Measurements from ENCODE around the gene SLMAP. TPM values are rescaled to one million over a fixed set of nuclear protein-coding genes. Genes with fewer than 3 reads are reported as not detected.

SLMAP gene
- total and polyA plus RNA-seq, 10 donors = 7.8 to 77.3 (median 62.9) TPM

GRCh38 chr3:57919987-57920386, 163.9 kb downstream of the SLMAP start:
- no peaks in the 10 kb centered on the region for H3K27me3 ChIP-seq (replicated peaks in 1 of 7)
- H3K27ac ChIP-seq = no peak overlapping the region
- no peaks in the 10 kb centered on the region for H3K9me3 ChIP-seq
- intact Hi-C loops (cut with DNase I; ENCODE audit: low total_unique reads) = no loop called here
- no peaks in the 10 kb centered on the region for H3K4me1 ChIP-seq
- H3K36me3 ChIP-seq = peaks cover 2 to 100% (median 46%) of the 10 kb centered on the region in 6 donors
- DNase-seq = no peak
- TF ChIP-seq POLR2A (IDR thresholded peaks at IDR 0.05) = no peak
- no peak for TF ChIP-seq POLR2AphosphoS5 (IDR thresholded peaks at IDR 0.05)
- TF ChIP-seq CTCF (IDR thresholded peaks at IDR 0.05 in 8 of 11, conservative IDR thresholded peaks at IDR 0.05 in 3 of 11) = no peak
- no peak overlapping the region for H3K4me3 ChIP-seq

- Histone ChIP-seq H3K9me3 (no peaks in the 10 kb centered on the region), H3K27ac (no peak overlapping the region), H3K4me1 (no peaks in the 10 kb centered on the region), H3K27me3 (replicated peaks in 1 of 7) (no peaks in the 10 kb centered on the region), H3K4me3 (no peak overlapping the region), H3K36me3 (peaks cover 2 to 100% (median 45%) of the 10 kb centered on the region in 6 donors)
- DNase-seq = no peak
- intact Hi-C loops (cut with DNase I; ENCODE audit: low total_unique reads) = no loop called here
- TF ChIP-seq POLR2A (IDR thresholded peaks at IDR 0.05) (no peak), CTCF (IDR thresholded peaks at IDR 0.05 in 8 of 11, conservative IDR thresholded peaks at IDR 0.05 in 3 of 11) (no peak)
Measured at GRCh38 chr3:57923101-57923500, 167.0 kb downstream of the SLMAP start.

GRCh38 chr3:57923752-57924151, 167.6 kb downstream of the SLMAP start:
- Histone ChIP-seq H3K9me3 (no peaks in the 10 kb centered on the region), H3K4me3 (no peak overlapping the region), H3K36me3 (peaks cover 2 to 100% (median 41%) of the 10 kb centered on the region in 6 donors), H3K4me1 (no peaks in the 10 kb centered on the region), H3K27me3 (replicated peaks in 1 of 7) (no peaks in the 10 kb centered on the region), H3K27ac (no peak overlapping the region)
- TF ChIP-seq POLR2A (IDR thresholded peaks at IDR 0.05) = no peak
- no peak for TF ChIP-seq CTCF (IDR thresholded peaks at IDR 0.05 in 8 of 11, conservative IDR thresholded peaks at IDR 0.05 in 3 of 11)
- TF ChIP-seq POLR2AphosphoS5 (IDR thresholded peaks at IDR 0.05) = no peak
- 86 to 96% (median 89%) methylated on average over 2 of the region's 2 CpGs for WGBS, 5 donors
- intact Hi-C loops (cut with DNase I; ENCODE audit: low total_unique reads) = no loop called here
- no peak for DNase-seq

GRCh38 chr3:57927166-57927565, 171.1 kb downstream of the SLMAP start:
- no peak for TF ChIP-seq POLR2AphosphoS5 (IDR thresholded peaks at IDR 0.05)
- no peak for TF ChIP-seq CTCF (IDR thresholded peaks at IDR 0.05 in 8 of 11, conservative IDR thresholded peaks at IDR 0.05 in 3 of 11)
- no peak for TF ChIP-seq POLR2A (IDR thresholded peaks at IDR 0.05)
- Histone ChIP-seq H3K9me3 (no peaks in the 10 kb centered on the region), H3K27ac (no peak overlapping the region), H3K36me3 (peaks cover 0 to 100% (median 34%) of the 10 kb centered on the region in 6 donors), H3K27me3 (replicated peaks in 1 of 7) (no peaks in the 10 kb centered on the region), H3K4me3 (no peak overlapping the region), H3K4me1 (no peaks in the 10 kb centered on the region)
- intact Hi-C loops (cut with DNase I; ENCODE audit: low total_unique reads) = no loop called here
- no peak for DNase-seq
- 94 to 99% (median 97%) methylated on average over 5 of the region's 5 CpGs for WGBS, 5 donors
